Kidney epithelial cell (primary cell): ENCODE data around the gene VAV2. TPM values are rescaled to one million over a fixed set of nuclear protein-coding genes. Genes with fewer than 3 reads are reported as not detected.

Source experiments
- DNase-seq: peaks from one replicate; pipeline ENCODE4 v3.0.0-alpha.2; 2010; ENCODE audit warnings: low read depth
- H3K27me3 ChIP-seq: 2 replicates; pipeline ENCODE4 v1.6.0; 2011; ENCODE audit warnings: low read length; ENCODE audit not compliant: control insufficient read depth, insufficient read depth
- H3K36me3 ChIP-seq: 2 replicates; pipeline ENCODE4 v1.5.1; 2011; ENCODE audit warnings: low read length; ENCODE audit not compliant: control insufficient read depth, insufficient read depth
- H3K4me3 ChIP-seq: 2 replicates; pipeline ENCODE4 v1.5.1; 2011; ENCODE audit warnings: low read depth, mild to moderate bottlenecking, control low read depth, low read length
- total RNA-seq: library from RNA; depleted of rRNA; stranded (reverse); fragments of >200 nt; gene quantifications from 2 replicates; pipeline ENCODE4 v1.2.3, GENCODE V29; 2015
- TF ChIP-seq, protein P1 (sequence below): IDR thresholded peaks from 2 replicates; pipeline ENCODE4 v1.5.1; 2011; ENCODE audit warnings: mild to moderate bottlenecking, moderate library complexity, low read length, control low read depth, inconsistent platforms; ENCODE audit not compliant: insufficient read depth, poor library complexity, severe bottlenecking

Gene VAV2
- total RNA-seq, 1 donor from 2014 or later, result 37.8 TPM

DNA sequence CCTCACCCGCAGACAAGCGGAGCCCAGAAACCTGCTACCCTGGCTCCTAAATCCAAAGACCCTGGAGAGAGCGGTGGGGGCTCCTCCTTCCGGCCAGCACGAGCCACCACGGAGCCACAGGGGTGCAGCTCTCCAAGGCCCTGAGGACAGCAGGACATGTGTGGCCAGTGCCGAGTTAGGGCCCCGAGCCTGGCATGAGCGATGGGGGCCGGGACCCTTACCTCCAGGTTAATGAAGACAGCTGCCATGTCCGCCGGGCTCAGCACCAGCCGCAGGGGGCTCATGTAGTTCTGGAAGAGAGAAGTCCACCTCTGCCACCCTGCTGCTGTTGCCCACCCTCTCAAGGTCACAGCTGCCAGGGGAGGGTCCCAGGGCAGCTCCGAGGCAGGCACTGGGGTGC is 185.1 kb downstream of the VAV2 start:
- H3K36me3 ChIP-seq, result peaks cover 2% of the 10 kb centered on the region
- TF ChIP-seq, protein P1, sequence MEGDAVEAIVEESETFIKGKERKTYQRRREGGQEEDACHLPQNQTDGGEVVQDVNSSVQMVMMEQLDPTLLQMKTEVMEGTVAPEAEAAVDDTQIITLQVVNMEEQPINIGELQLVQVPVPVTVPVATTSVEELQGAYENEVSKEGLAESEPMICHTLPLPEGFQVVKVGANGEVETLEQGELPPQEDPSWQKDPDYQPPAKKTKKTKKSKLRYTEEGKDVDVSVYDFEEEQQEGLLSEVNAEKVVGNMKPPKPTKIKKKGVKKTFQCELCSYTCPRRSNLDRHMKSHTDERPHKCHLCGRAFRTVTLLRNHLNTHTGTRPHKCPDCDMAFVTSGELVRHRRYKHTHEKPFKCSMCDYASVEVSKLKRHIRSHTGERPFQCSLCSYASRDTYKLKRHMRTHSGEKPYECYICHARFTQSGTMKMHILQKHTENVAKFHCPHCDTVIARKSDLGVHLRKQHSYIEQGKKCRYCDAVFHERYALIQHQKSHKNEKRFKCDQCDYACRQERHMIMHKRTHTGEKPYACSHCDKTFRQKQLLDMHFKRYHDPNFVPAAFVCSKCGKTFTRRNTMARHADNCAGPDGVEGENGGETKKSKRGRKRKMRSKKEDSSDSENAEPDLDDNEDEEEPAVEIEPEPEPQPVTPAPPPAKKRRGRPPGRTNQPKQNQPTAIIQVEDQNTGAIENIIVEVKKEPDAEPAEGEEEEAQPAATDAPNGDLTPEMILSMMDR, result no peak

DNA sequence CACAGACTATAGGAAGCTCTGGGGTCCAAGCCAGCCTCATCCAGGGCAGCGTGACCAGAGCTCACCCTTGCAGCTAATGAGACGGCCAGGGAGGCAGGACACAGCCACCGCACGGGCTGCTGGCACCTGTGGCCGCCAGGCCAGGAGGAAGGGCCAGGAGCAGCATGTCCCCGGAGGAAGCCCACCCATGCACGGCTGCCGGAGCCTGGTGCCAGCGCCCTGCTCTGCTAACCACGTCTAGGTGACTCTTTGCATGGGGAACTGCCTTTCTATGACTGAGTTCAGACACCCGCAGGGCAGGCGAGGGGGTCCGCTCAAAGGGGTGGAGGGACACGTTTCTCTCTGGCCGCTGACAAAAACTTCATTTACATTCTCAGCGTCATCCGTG is 185.5 kb downstream of the VAV2 start:
- no peak for DNase-seq
- H3K36me3 ChIP-seq, result peaks cover 2% of the 10 kb centered on the region
- H3K27me3 ChIP-seq, result no peaks in the 10 kb centered on the region
- H3K4me3 ChIP-seq, result no peak overlapping the region
- TF ChIP-seq, protein P1, result no peak

More for the DNA sequence above, 185.1 kb downstream of the VAV2 start:
- DNase-seq, result no peak
- no peaks in the 10 kb centered on the region for H3K27me3 ChIP-seq
- no peak overlapping the region for H3K4me3 ChIP-seq

DNA sequence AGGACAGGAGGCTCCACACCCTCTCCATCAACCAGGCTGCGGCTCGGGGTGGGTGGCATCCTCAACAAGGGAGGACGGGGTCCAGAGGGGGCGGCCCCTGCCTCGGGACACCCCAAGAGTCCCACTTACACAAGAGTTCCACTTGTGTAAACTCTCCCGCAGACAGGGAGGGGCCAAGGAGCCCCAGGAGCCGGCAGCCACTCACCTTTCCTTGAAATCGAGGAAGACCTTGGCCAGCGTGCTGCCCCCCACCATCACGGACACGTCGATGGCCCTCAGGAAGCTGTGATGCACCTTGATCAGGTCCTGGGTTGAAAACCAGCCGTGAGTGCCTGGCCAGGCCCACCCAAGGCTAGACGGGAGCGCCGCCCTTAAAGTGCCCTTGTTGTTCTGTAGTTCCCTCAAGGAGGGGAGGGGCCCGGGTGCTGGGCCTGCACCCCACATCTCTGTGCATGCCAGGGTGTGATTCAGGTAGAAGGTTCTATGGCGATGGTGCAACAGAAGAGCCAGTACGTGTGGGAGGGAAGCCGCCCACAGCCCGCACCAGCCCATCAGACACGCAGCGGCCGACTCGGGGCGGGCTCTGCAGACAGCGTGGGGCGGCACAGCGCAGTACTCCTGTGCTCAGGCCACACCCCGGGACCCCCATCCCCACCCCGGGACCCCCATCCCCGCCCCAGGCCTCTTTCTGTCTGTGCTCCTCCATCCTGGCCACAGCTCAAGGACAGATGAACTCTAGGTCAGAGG is 186.1 kb downstream of the VAV2 start:
- Histone ChIP-seq H3K27me3 (no peaks in the 10 kb centered on the region), H3K4me3 (no peak overlapping the region), H3K36me3 (peaks cover 2% of the 10 kb centered on the region)
- TF ChIP-seq, protein P1, result no peak
- no peak for DNase-seq

DNA sequence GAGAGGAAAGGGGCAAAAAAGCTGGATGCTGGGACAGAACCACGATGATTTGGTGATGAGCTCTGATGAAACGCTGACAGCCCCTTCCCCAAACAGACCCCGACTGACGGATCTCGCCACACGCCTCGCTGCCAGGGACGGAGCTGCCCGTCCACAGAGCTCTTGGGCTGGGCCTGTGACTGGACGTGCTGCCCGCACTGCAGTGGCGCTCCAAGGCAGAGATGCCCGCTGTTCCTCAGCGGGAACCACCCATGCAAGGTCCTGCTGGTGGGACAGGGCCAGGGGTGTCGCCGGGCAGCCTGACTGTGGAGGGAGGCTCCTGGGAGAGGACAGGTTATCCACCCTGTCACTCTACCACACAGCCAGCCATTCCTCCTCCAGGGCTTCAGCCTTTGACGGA is 187.9 kb downstream of the VAV2 start:
- Histone ChIP-seq H3K4me3 (no peak overlapping the region), H3K36me3 (peaks cover 2% of the 10 kb centered on the region), H3K27me3 (no peaks in the 10 kb centered on the region)
- TF ChIP-seq, protein P1, result no peak
- DNase-seq, result no peak

DNA sequence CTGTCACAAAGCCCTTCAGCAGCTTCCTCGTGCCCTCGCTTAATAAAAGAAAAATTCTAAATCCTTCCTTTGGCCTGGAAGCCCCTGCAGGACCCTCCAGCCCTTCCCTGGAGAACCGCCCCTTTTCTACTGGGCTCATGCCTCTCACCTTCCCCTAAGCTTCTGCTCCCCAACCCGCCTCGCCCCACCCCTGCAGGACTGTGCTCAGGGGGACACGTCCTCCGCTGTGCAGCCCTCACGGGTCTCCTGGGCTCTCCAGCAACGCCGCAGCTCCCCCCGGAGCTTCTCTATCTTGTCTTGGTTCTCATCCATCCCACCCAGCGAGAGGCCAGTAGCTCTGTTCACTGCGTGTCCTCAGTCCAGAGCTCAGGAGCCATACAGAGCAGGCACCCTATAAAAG is 188.4 kb downstream of the VAV2 start:
- TF ChIP-seq, protein P1, result no peak
- H3K27me3 ChIP-seq, result no peaks in the 10 kb centered on the region
- no peak for DNase-seq
- H3K36me3 ChIP-seq, result peaks cover 2% of the 10 kb centered on the region
- H3K4me3 ChIP-seq, result no peak overlapping the region
